Effector memory CD4-positive, alpha-beta T cell (primary cell): ENCODE results near the gene STX11.

Experiments used
- DNase-seq, 3 donors: peaks; one replicate each; pipeline ENCODE4 v3.0.0-alpha.2; 2020
- H3K27ac ChIP-seq: 2 replicates; pipeline ENCODE4 v1.7.0; 2013; ENCODE audit warnings: mild to moderate bottlenecking, low read length, moderate library complexity; ENCODE audit not compliant: insufficient read depth, poor library complexity, severe bottlenecking
- H3K27me3 ChIP-seq: replicated peaks from 2 replicates; pipeline ENCODE4 v1.7.0; 2013; ENCODE audit warnings: mild to moderate bottlenecking, low read length; ENCODE audit not compliant: insufficient read depth, control insufficient read depth, poor library complexity, severe bottlenecking
- H3K36me3 ChIP-seq: 2 replicates; pipeline ENCODE4 v1.7.0; 2013; ENCODE audit warnings: mild to moderate bottlenecking, low read length, moderate library complexity; ENCODE audit not compliant: control insufficient read depth, insufficient read depth
- H3K4me1 ChIP-seq: 2 replicates; pipeline ENCODE4 v1.7.0; 2013; ENCODE audit warnings: low read length, mild to moderate bottlenecking; ENCODE audit not compliant: control insufficient read depth, insufficient read depth, poor library complexity, severe bottlenecking
- H3K4me3 ChIP-seq: 2 replicates; pipeline ENCODE4 v1.7.0; 2013; ENCODE audit warnings: low read length, low read depth, mild to moderate bottlenecking; ENCODE audit not compliant: insufficient read depth, poor library complexity, severe bottlenecking
- H3K9me3 ChIP-seq: 2 replicates; pipeline ENCODE4 v1.7.0; 2013; ENCODE audit warnings: mild to moderate bottlenecking, low read length, moderate library complexity; ENCODE audit not compliant: control insufficient read depth

The STX11 gene

DNA sequence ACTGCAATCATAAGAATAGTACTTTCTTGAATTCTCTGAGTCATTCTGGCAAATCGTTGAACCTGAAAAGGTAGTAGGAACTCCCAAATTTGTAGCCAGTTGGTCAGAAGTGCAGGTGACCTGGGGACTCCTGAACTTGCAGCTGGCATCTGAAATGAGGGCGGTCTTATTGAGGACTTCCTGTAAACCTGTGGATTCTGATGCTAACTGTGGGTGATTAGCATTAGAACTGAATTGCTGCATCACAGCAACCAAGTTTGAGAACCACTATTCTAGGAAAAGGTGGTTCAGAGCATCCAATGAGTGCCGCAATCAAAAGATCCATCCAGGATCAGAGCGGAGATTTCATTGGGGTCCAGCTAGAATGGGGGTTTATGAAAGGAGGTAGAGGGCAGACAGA, 84.6 kb downstream of the STX11 start:
- Histone ChIP-seq H3K27me3 (no peaks in the 10 kb centered on the region), H3K4me1 (no peaks in the 10 kb centered on the region), H3K36me3 (no peaks in the 10 kb centered on the region), H3K27ac (no peak overlapping the region), H3K9me3 (no peaks in the 10 kb centered on the region), H3K4me3 (no peak overlapping the region)
- no peak for DNase-seq
